K562 (cell line): ENCODE results near the gene FBXW7. TPM values are rescaled to one million over a fixed set of nuclear protein-coding genes. Genes with fewer than 3 reads are reported as not detected.
A peak's percentile ranks its signal among the peaks of the same experiment; 100 is the strongest.

Experiments
- ATAC-seq: fragments of 200-7000 bp; cut with Tn5 transposase; 3 replicates; pipeline ENCODE4 v1.9.1; 2020; ENCODE audit warnings: moderate library complexity
- BruUV-seq: library from RNA; stranded (reverse); fragments of 400-500 nt; replicated peaks from 2 replicates; lab custom pipeline; 2021; lab: Mats Ljungman, UMichigan
- CTCF ChIA-PET: fragments of 300-600 bp; formaldehyde crosslinking; extraction: SDS; loops from one replicate; lab custom pipeline; 2021; ENCODE audit warnings: low intra/inter-chr PET ratio; lab: Yijun Ruan, JAX
- POLR2A ChIA-PET: fragments of 300-600, 350-650 bp; sonication (Branson Sonifier 250); formaldehyde crosslinking; extraction: SDS; loops from one replicate; lab custom pipeline; 2021; ENCODE audit warnings: antibody characterized with exemption, inconsistent platforms; lab: Yijun Ruan, JAX
- DNase-seq, 4 experiments: peaks; one replicate each; pipeline versions ENCODE4 v3.0.0 to v3.0.0-alpha.2; 2011 to 2018; ENCODE audit warnings: low spot score in 3 of 4, mixed read lengths in 3 of 4; ENCODE audit errors: extremely low read depth in 1 of 4
- FAIRE-seq: peaks from 2 replicates; lab custom pipeline; 2011; peaks lifted over from hg19 to GRCh38; lab: Jason Lieb, UNC
- H2AFZ ChIP-seq: 2 replicates; pipeline ENCODE4 v1.6.0; 2011; ENCODE audit warnings: low read depth, low read length, control low read depth, inconsistent platforms
- H3K27ac ChIP-seq: fragments of 200-600 bp; 3 replicates; pipeline ENCODE4 v1.8.0; 2011; ENCODE audit warnings: low read depth, mild to moderate bottlenecking, control low read depth, inconsistent platforms, low read length, moderate library complexity, mixed read lengths; ENCODE audit errors: extremely low read depth
- H3K27me3 ChIP-seq, 2 experiments: fragments of 300-600 bp in 1 of 2; 2 replicates in 1 of 2; 3 replicates in 1 of 2; pipeline versions ENCODE4 v1.6.0 to v1.8.0; 2011; ENCODE audit warnings: inconsistent platforms in 2 of 2, low read length in 2 of 2, mild to moderate bottlenecking in 1 of 2, mixed read lengths in 1 of 2, moderate library complexity in 1 of 2; ENCODE audit not compliant: control insufficient read depth in 2 of 2, insufficient read depth in 2 of 2
- H3K36me3 ChIP-seq: fragments of 300-600 bp; 3 replicates; pipeline ENCODE4 v1.8.0; 2011; ENCODE audit warnings: mild to moderate bottlenecking, low read length, inconsistent platforms; ENCODE audit not compliant: control insufficient read depth, insufficient read depth
- H3K4me1 ChIP-seq, 2 experiments: fragments of 200-600 bp in 1 of 2; replicated peaks in 1 of 2; 2 replicates in 1 of 2; 3 replicates in 1 of 2; pipeline versions ENCODE4 v1.5.1 to v1.8.0; 2011; ENCODE audit warnings: inconsistent platforms in 2 of 2, low read length in 2 of 2, mild to moderate bottlenecking in 1 of 2, mixed read lengths in 1 of 2, moderate library complexity in 1 of 2; ENCODE audit not compliant: control insufficient read depth in 2 of 2, insufficient read depth in 2 of 2
- H3K4me2 ChIP-seq: 2 replicates; pipeline ENCODE4 v1.6.1; 2011; ENCODE audit warnings: low read length, control low read depth, inconsistent platforms, mixed read lengths; ENCODE audit not compliant: insufficient read depth
- H3K4me3 ChIP-seq: fragments of 200-600 bp; sonication (generic), shearing (Covaris generic); 2 replicates; pipeline ENCODE4 v1.5.1; 2016; ENCODE audit warnings: control low read depth, inconsistent platforms
- H3K79me2 ChIP-seq: fragments of 200-600 bp; 3 replicates; pipeline ENCODE4 v1.8.0; 2011; ENCODE audit warnings: low read length, inconsistent platforms; ENCODE audit not compliant: control insufficient read depth, insufficient read depth
- H3K9ac ChIP-seq, 2 experiments: 2 replicates each; pipeline versions ENCODE4 v1.6.0 to v1.6.1; 2011; ENCODE audit warnings: low read depth in 2 of 2, low read length in 2 of 2, control low read depth in 1 of 2, inconsistent platforms in 1 of 2, mild to moderate bottlenecking in 1 of 2, mixed read lengths in 1 of 2; ENCODE audit not compliant: insufficient read depth in 1 of 2
- H3K9me1 ChIP-seq: one replicate; pipeline ENCODE4 v1.6.0; 2011; ENCODE audit warnings: inconsistent platforms, mild to moderate bottlenecking, low read length, moderate library complexity; ENCODE audit not compliant: control insufficient read depth, insufficient read depth
- H3K9me3 ChIP-seq: replicated peaks from 2 replicates; pipeline ENCODE4 v1.5.1; 2011; ENCODE audit warnings: low read depth, low read length, inconsistent platforms; ENCODE audit not compliant: control insufficient read depth, insufficient read depth
- H4K20me1 ChIP-seq: replicated peaks from 2 replicates; pipeline ENCODE4 v1.6.1; 2011; ENCODE audit warnings: low read length, inconsistent platforms, mixed read lengths; ENCODE audit not compliant: control insufficient read depth, insufficient read depth
- KAT2B ChIP-seq: IDR thresholded peaks from one replicate; pipeline ENCODE4 v1.6.1; 2012; ENCODE audit warnings: low read depth, mild to moderate bottlenecking, control low read depth, inconsistent platforms, low read length, moderate library complexity
- MXI1 ChIP-seq: IDR thresholded peaks from 2 replicates; pipeline ENCODE4 v1.6.1; 2011; ENCODE audit warnings: low read depth, mild to moderate bottlenecking, improper control_type of control experiment, low read length
- POLR2G ChIP-seq: fragments of 200-400 bp; formaldehyde crosslinking; IDR thresholded peaks from 2 replicates; pipeline ENCODE4 v1.6.1; 2017; ENCODE audit warnings: low read depth, mild to moderate bottlenecking, antibody characterized with exemption, low read length, moderate library complexity
- YY1 ChIP-seq, 3 experiments: IDR thresholded peaks; 2 replicates each; pipeline ENCODE4 v1.6.1; 2011; ENCODE audit warnings: low read length in 2 of 3, mild to moderate bottlenecking in 2 of 3, moderate library complexity in 2 of 3, borderline replicate concordance in 1 of 3, control low read depth in 1 of 3, low read depth in 1 of 3; ENCODE audit not compliant: insufficient read depth in 3 of 3, insufficient replicate concordance in 2 of 3, control insufficient read depth in 1 of 3, insufficient read length in 1 of 3; ENCODE audit errors: extremely low read depth in 1 of 3
- ZNF133 ChIP-seq: fragments of 250-450 bp; sonication (Bioruptor Pico); IDR thresholded peaks from 2 replicates; pipeline ENCODE4 v1.4.0; 2020; ENCODE audit warnings: mild to moderate bottlenecking
- ZNF197 ChIP-seq: fragments of 200-800 bp; sonication (Bioruptor generic); IDR thresholded peaks from 2 replicates; pipeline ENCODE4 v1.6.1; 2016; ENCODE audit warnings: low read depth, missing genetic modification characterization, missing compliant biosample characterization
- WGBS: fragments of 100-300 bp; shearing (Covaris generic); methylation state at CpG from one replicate; pipeline ENCODE4 v1.1.6; 2016; ENCODE audit warnings: low coverage, mixed read lengths; ENCODE audit not compliant: insufficient coverage; ENCODE audit errors: missing lambda C conversion rate; 5-methylcytosine and 5-hydroxymethylcytosine counted together
- in situ Hi-C: fragments of 300-500 bp; cut with MboI; formaldehyde crosslinking; loops from 4 replicates; pipeline ENCODE4 v1.15.0; 2018; ENCODE audit warnings: inconsistent platforms, mixed read lengths
- intact Hi-C: fragments of 100-400 bp; cut with micrococcal nuclease; formaldehyde crosslinking; loops from 2 replicates; pipeline ENCODE4 v1.14.2; 2022
- polyA plus RNA-seq, 8 experiments: library from polyadenylated mRNA; depleted of rRNA in 4 of 8; stranded (reverse) in 5 of 8; unstranded in 3 of 8; fragments of >200 nt; fragmentation: Nextera tagmentation in 2 of 8; fragmentation: Illumina TruSeq in 1 of 8; extraction: Ambion mirVana in 2 of 8; extraction: Trizol in 1 of 8; gene quantifications; 2 replicates each; pipeline versions ENCODE4 v1.2.1 to v1.2.3, GENCODE V29; 2011 to 2014; ENCODE audit warnings: inconsistent platforms in 1 of 8, missing spikeins in 1 of 8
- total RNA-seq, 7 experiments: library from RNA; depleted of rRNA in 6 of 7; stranded (reverse); fragments of >200 nt in 6 of 7; fragmentation: Illumina TruSeq in 2 of 7; extraction: Trizol in 2 of 7; gene quantifications; 2 replicates each; pipeline versions ENCODE4 v1.2.1 to v1.2.3, GENCODE V29; 2011 to 2021; ENCODE audit warnings: low replicate concordance in 1 of 7
- TF ChIP-seq, protein P1 (sequence below): fragments of 250-450 bp; sonication (Bioruptor Pico); IDR thresholded peaks from 2 replicates; pipeline ENCODE4 v1.5.0; 2021
- TF ChIP-seq, protein P2 (sequence below): fragments of 450-650 bp; IDR thresholded peaks from 2 replicates; pipeline ENCODE4 v1.6.1; 2016; ENCODE audit warnings: low read depth
- TF ChIP-seq, protein P3 (sequence below): fragments of 450-650 bp; IDR thresholded peaks from one replicate; pipeline ENCODE4 v1.6.1; 2018; ENCODE audit warnings: mild to moderate bottlenecking, moderate library complexity; ENCODE audit not compliant: partially characterized antibody

Gene FBXW7
- total and polyA plus RNA-seq, 9 of the 15 experiments (the other 6 are each of a cell fraction or from before 2014, with no cell fraction given): 6.8 to 44.2 (median 16.4) TPM

DNA sequence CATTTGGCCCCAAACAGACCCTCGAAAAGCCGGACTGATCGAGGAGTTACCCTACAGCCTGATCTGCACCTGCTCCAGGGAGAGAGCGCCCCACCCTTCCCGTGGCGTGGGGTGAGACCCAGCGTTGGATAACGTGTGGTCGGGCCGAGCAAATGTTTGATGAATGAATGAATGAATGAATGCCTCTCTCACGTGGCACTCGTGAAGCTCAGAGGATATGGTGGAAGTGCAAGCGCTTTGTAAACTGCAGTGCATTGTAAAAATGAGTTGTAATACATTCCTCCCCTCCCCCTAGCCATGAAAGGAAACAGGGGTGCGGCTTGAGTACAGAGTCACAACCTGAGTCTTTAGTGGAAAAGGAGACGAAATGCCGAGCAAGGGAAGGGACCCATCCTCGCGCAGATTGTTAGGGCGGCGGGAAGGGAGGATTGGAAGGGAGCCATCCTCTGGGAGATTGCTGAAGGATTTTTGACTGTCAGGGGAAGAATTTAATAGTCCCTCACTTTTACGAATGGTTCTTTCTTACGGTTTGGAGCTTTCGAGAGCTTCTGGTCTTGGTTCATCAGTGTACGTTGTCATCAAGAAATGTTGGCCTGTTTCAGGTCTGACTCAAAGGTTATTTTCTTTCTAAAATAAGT is 772 bp upstream of the FBXW7 start:
- H3K36me3 ChIP-seq: peaks cover 18% of the 10 kb centered on the region; the same call in 2 of the 3 replicates
- WGBS: under 1% methylated on average over 24 of the region's 24 CpGs
- peak overlapping the region; percentile 90 to 97 for H3K9ac ChIP-seq
- in situ Hi-C loops: no loop called here
- FAIRE-seq: peak; percentile 37
- ChIA-PET CTCF (no interaction called here), POLR2A (interaction anchor here (0.7 to 2.2 kb wide), 6 partner anchors 9 to 319 kb away, joined by 3 to 12 read pairs (median 4); no protein-coding TSS in a partner anchor)
- H3K27ac ChIP-seq: peak overlapping the region; percentile 93
- H2AFZ ChIP-seq: peak overlapping the region; percentile 95
- no peaks in the 10 kb centered on the region for H3K9me1 ChIP-seq
- H3K9me3 ChIP-seq: no peaks in the 10 kb centered on the region; the same call in 1 of the 2 replicates
- H3K4me3 ChIP-seq: peak overlapping the region; percentile 91
- no peaks in the 10 kb centered on the region for H3K27me3 ChIP-seq
- no TSS peak for BruUV-seq
- intact Hi-C loops: no loop called here
- DNase-seq: peak in 3 of 4 experiments; percentile 28 to 39 (median 30)
- H4K20me1 ChIP-seq: peaks cover 12% of the 10 kb centered on the region; the same call in 1 of the 2 replicates
- ATAC-seq: peak; percentile 59
- H3K4me1 ChIP-seq: peaks cover 22 to 25% of the 10 kb centered on the region in 2 experiments
- H3K79me2 ChIP-seq: peaks cover 72% of the 10 kb centered on the region
- H3K4me2 ChIP-seq: peak overlapping the region; percentile 83
- TF ChIP-seq, protein P1, sequence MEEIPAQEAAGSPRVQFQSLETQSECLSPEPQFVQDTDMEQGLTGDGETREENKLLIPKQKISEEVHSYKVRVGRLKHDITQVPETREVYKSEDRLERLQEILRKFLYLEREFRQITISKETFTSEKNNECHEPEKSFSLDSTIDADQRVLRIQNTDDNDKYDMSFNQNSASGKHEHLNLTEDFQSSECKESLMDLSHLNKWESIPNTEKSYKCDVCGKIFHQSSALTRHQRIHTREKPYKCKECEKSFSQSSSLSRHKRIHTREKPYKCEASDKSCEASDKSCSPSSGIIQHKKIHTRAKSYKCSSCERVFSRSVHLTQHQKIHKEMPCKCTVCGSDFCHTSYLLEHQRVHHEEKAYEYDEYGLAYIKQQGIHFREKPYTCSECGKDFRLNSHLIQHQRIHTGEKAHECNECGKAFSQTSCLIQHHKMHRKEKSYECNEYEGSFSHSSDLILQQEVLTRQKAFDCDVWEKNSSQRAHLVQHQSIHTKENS (CRISPR knock-in tag): no peak
- TF ChIP-seq YY1 (IDR thresholded peaks at IDR 0.05; ENCODE audit: borderline replicate concordance in 1 of 3, control insufficient read depth in 1 of 3, extremely low read depth in 1 of 3, insufficient read depth in 3 of 3, insufficient read length in 1 of 3, insufficient replicate concordance in 2 of 3, low read depth in 1 of 3, low read length in 2 of 3) (no peak), POLR2G (no peak), ZNF133 (CRISPR knock-in tag) (no peak), ZNF197 (CRISPR knock-in tag) (no peak), KAT2B (no peak), MXI1 (no peak)
- TF ChIP-seq, protein P2, sequence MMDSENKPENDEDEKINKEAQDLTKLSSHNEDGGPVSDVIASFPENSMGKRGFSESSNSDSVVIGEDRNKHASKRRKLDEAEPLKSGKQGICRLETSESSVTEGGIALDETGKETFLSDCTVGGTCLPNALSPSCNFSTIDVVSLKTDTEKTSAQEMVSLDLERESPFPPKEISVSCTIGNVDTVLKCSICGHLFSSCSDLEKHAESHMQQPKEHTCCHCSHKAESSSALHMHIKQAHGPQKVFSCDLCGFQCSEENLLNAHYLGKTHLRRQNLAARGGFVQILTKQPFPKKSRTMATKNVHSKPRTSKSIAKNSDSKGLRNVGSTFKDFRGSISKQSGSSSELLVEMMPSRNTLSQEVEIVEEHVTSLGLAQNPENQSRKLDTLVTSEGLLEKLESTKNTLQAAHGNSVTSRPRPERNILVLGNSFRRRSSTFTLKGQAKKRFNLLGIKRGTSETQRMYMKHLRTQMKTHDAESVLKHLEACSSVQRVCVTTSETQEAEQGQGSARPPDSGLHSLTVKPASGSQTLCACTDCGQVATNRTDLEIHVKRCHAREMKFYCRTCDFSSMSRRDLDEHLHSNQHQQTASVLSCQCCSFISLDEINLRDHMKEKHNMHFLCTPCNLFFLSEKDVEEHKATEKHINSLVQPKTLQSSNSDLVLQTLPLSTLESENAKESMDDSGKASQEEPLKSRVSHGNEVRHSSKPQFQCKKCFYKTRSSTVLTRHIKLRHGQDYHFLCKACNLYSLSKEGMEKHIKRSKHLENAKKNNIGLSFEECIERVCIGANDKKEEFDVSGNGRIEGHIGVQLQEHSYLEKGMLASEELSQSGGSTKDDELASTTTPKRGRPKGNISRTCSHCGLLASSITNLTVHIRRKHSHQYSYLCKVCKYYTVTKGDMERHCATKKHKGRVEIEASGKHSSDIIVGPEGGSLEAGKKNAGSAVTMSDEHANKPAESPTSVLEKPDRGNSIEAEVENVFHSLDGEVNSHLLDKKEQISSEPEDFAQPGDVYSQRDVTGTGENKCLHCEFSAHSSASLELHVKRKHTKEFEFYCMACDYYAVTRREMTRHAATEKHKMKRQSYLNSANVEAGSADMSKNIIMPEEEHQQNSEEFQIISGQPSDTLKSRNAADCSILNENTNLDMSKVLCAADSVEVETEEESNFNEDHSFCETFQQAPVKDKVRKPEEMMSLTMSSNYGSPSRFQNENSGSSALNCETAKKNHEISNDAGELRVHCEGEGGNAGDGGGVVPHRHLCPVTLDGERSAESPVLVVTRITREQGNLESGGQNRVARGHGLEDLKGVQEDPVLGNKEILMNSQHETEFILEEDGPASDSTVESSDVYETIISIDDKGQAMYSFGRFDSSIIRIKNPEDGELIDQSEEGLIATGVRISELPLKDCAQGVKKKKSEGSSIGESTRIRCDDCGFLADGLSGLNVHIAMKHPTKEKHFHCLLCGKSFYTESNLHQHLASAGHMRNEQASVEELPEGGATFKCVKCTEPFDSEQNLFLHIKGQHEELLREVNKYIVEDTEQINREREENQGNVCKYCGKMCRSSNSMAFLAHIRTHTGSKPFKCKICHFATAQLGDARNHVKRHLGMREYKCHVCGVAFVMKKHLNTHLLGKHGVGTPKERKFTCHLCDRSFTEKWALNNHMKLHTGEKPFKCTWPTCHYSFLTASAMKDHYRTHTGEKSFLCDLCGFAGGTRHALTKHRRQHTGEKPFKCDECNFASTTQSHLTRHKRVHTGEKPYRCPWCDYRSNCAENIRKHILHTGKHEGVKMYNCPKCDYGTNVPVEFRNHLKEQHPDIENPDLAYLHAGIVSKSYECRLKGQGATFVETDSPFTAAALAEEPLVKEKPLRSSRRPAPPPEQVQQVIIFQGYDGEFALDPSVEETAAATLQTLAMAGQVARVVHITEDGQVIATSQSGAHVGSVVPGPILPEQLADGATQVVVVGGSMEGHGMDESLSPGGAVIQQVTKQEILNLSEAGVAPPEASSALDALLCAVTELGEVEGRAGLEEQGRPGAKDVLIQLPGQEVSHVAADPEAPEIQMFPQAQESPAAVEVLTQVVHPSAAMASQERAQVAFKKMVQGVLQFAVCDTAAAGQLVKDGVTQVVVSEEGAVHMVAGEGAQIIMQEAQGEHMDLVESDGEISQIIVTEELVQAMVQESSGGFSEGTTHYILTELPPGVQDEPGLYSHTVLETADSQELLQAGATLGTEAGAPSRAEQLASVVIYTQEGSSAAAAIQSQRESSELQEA: no peak
- TF ChIP-seq, protein P3, sequence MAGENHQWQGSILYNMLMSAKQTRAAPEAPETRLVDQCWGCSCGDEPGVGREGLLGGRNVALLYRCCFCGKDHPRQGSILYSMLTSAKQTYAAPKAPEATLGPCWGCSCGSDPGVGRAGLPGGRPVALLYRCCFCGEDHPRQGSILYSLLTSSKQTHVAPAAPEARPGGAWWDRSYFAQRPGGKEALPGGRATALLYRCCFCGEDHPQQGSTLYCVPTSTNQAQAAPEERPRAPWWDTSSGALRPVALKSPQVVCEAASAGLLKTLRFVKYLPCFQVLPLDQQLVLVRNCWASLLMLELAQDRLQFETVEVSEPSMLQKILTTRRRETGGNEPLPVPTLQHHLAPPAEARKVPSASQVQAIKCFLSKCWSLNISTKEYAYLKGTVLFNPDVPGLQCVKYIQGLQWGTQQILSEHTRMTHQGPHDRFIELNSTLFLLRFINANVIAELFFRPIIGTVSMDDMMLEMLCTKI: no peak
